GM23248 (cell line): ENCODE data around the gene UBE2R2.

Experiments
- EZH2 ChIP-seq: fragments of 200-600 bp; sonication (generic); IDR thresholded peaks from 2 replicates; pipeline ENCODE4 v1.6.1; 2018; ENCODE audit warnings: antibody characterized with exemption, mild to moderate bottlenecking; ENCODE audit not compliant: insufficient read depth, poor library complexity, severe bottlenecking
- EZH2phosphoT487 ChIP-seq: fragments of 200-600 bp; sonication (generic); IDR thresholded peaks from 2 replicates; pipeline ENCODE4 v1.6.1; 2018; ENCODE audit warnings: antibody characterized with exemption, moderate library complexity, mild to moderate bottlenecking, low read depth; ENCODE audit not compliant: insufficient read depth

DNA sequence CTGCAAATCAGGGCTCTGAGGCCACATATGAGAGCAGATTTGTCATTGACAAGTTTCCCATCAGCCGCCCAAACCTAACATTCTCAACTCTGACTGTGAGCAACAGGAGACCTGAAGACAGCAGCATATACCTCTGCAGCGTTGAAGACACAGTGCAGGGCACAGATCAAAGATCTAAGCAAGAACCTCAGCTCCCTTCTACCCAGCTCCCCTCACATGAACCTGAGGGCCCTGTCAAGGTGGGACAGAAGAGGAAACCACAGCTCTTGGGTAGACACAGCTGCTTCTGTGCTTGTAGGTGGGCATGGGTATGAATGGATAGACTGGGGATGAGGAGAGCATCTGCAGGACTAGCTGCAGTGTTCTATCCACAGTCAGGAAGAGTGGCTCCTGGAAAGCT is 30.3 kb upstream of the UBE2R2 start:
- TF ChIP-seq EZH2 = no peak
- no peak for TF ChIP-seq EZH2phosphoT487
